ENCODE data around the gene ATOX1. TPM values are rescaled to one million over a fixed set of nuclear protein-coding genes. Genes with fewer than 3 reads are reported as not detected.

Gene ATOX1
- total RNA-seq, 1 donor from 2014 or later = 265 TPM

GRCh38 chr5:151795426-151795825, 37.0 kb upstream of the ATOX1 start:
- H3K9me3 Mint-ChIP-seq (ENCODE audit: unreplicated experiment) = no peaks in the 10 kb centered on the region
- H3K36me3 ChIP-seq (ENCODE audit: insufficient read depth, low read length) = peaks cover 68% of the 10 kb centered on the region
- H3K79me2 ChIP-seq (ENCODE audit: insufficient read depth, low read length) = peaks cover 89% of the 10 kb centered on the region
- no peaks in the 10 kb centered on the region for H3K27me3 Mint-ChIP-seq (ENCODE audit: low read depth, unreplicated experiment)
- no peak overlapping the region for H3K4me2 ChIP-seq (ENCODE audit: low read length)
- FAIRE-seq (no peak), DNase-seq (ENCODE audit: low read depth) (no peak)
- H3K4me1 Mint-ChIP-seq (ENCODE audit: low read depth, unreplicated experiment) = peaks cover 8% of the 10 kb centered on the region
- no peak overlapping the region for H3K27ac Mint-ChIP-seq (ENCODE audit: unreplicated experiment)
- no peaks in the 10 kb centered on the region for H3K9me3 ChIP-seq (ENCODE audit: insufficient read depth, low read depth, low read length)
- peaks cover 4% of the 10 kb centered on the region for H3K4me1 ChIP-seq (ENCODE audit: insufficient read depth, low read length)
- H3K27me3 ChIP-seq (ENCODE audit: insufficient read depth, low read length) = no peaks in the 10 kb centered on the region
- H4K20me1 ChIP-seq (ENCODE audit: insufficient read depth, low read length) = peaks cover 85% of the 10 kb centered on the region
- TF ChIP-seq, protein P1, sequence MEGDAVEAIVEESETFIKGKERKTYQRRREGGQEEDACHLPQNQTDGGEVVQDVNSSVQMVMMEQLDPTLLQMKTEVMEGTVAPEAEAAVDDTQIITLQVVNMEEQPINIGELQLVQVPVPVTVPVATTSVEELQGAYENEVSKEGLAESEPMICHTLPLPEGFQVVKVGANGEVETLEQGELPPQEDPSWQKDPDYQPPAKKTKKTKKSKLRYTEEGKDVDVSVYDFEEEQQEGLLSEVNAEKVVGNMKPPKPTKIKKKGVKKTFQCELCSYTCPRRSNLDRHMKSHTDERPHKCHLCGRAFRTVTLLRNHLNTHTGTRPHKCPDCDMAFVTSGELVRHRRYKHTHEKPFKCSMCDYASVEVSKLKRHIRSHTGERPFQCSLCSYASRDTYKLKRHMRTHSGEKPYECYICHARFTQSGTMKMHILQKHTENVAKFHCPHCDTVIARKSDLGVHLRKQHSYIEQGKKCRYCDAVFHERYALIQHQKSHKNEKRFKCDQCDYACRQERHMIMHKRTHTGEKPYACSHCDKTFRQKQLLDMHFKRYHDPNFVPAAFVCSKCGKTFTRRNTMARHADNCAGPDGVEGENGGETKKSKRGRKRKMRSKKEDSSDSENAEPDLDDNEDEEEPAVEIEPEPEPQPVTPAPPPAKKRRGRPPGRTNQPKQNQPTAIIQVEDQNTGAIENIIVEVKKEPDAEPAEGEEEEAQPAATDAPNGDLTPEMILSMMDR (IDR thresholded peaks at IDR 0.05; ENCODE audit: insufficient read depth, low read depth, low read length) = no peak
- no peak for TF ChIP-seq EZH2 (IDR thresholded peaks at IDR 0.05; ENCODE audit: insufficient read depth, low read length)
- H3K9ac ChIP-seq (ENCODE audit: low read length) = no peak overlapping the region
- no peak overlapping the region for H3K27ac ChIP-seq (ENCODE audit: low read depth, low read length)
- no peak overlapping the region for H3K4me3 Mint-ChIP-seq (ENCODE audit: unreplicated experiment)
- H2AFZ ChIP-seq (ENCODE audit: low read depth, low read length) = no peak overlapping the region
- H3K4me3 ChIP-seq (ENCODE audit: insufficient read depth, low read depth, low read length) = no peak overlapping the region
- peaks cover 18% of the 10 kb centered on the region for H3K36me3 Mint-ChIP-seq (ENCODE audit: low read depth, unreplicated experiment)

GRCh38 chr5:151793358-151793757, 34.9 kb upstream of the ATOX1 start:
- no peak overlapping the region for H2AFZ ChIP-seq (ENCODE audit: low read depth, low read length)
- H3K9ac ChIP-seq (ENCODE audit: low read length) = no peak overlapping the region
- H3K27me3 ChIP-seq (ENCODE audit: insufficient read depth, low read length) = no peaks in the 10 kb centered on the region
- DNase-seq (ENCODE audit: low read depth) (no peak), FAIRE-seq (no peak)
- peaks cover 82% of the 10 kb centered on the region for H4K20me1 ChIP-seq (ENCODE audit: insufficient read depth, low read length)
- peaks cover 22% of the 10 kb centered on the region for H3K36me3 Mint-ChIP-seq (ENCODE audit: low read depth, unreplicated experiment)
- H3K4me3 Mint-ChIP-seq (ENCODE audit: unreplicated experiment) = no peak overlapping the region
- no peaks in the 10 kb centered on the region for H3K9me3 ChIP-seq (ENCODE audit: insufficient read depth, low read depth, low read length)
- H3K27ac ChIP-seq (ENCODE audit: low read depth, low read length) = no peak overlapping the region
- no peaks in the 10 kb centered on the region for H3K9me3 Mint-ChIP-seq (ENCODE audit: unreplicated experiment)
- H3K36me3 ChIP-seq (ENCODE audit: insufficient read depth, low read length) = peaks cover 64% of the 10 kb centered on the region
- H3K4me1 Mint-ChIP-seq (ENCODE audit: low read depth, unreplicated experiment) = peaks cover 2% of the 10 kb centered on the region
- TF ChIP-seq, protein P1 (IDR thresholded peaks at IDR 0.05; ENCODE audit: insufficient read depth, low read depth, low read length) = no peak
- TF ChIP-seq EZH2 (IDR thresholded peaks at IDR 0.05; ENCODE audit: insufficient read depth, low read length) = no peak
- no peak overlapping the region for H3K4me3 ChIP-seq (ENCODE audit: insufficient read depth, low read depth, low read length)
- no peaks in the 10 kb centered on the region for H3K27me3 Mint-ChIP-seq (ENCODE audit: low read depth, unreplicated experiment)
- H3K4me1 ChIP-seq (ENCODE audit: insufficient read depth, low read length) = no peaks in the 10 kb centered on the region
- no peak overlapping the region for H3K4me2 ChIP-seq (ENCODE audit: low read length)
- H3K27ac Mint-ChIP-seq (ENCODE audit: unreplicated experiment) = no peak overlapping the region
- peaks cover 97% of the 10 kb centered on the region for H3K79me2 ChIP-seq (ENCODE audit: insufficient read depth, low read length)

DNA sequence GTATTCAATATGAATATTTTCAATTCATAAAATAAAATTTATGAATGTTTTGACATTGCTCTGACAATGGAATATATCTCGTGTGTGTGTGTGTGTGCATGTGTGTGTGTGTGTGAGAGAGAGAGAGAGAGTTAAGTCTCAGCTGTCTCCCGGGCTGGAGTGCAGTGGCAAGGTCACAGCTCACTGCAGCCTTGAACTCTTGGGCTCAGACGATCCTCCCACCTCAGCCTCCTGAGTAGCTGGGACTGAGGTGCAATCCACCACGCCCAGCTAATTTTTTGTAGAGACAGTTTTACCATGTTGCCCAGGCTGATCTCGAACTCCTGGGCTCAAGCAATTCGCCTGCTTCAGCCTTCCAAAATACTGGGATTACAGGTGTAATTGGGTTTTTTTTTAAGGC, 29.4 kb upstream of the ATOX1 start:
- H3K36me3 Mint-ChIP-seq (ENCODE audit: low read depth, unreplicated experiment) = peaks cover 15% of the 10 kb centered on the region
- peaks cover 41% of the 10 kb centered on the region for H3K36me3 ChIP-seq (ENCODE audit: insufficient read depth, low read length)
- H3K9ac ChIP-seq (ENCODE audit: low read length) = no peak overlapping the region
- no peaks in the 10 kb centered on the region for H3K9me3 ChIP-seq (ENCODE audit: insufficient read depth, low read depth, low read length)
- H3K27me3 ChIP-seq (ENCODE audit: insufficient read depth, low read length) = no peaks in the 10 kb centered on the region
- H3K4me3 ChIP-seq (ENCODE audit: insufficient read depth, low read depth, low read length) = no peak overlapping the region
- H3K4me1 ChIP-seq (ENCODE audit: insufficient read depth, low read length) = no peaks in the 10 kb centered on the region
- no peak overlapping the region for H3K4me2 ChIP-seq (ENCODE audit: low read length)
- H4K20me1 ChIP-seq (ENCODE audit: insufficient read depth, low read length) = peaks cover 91% of the 10 kb centered on the region
- H3K79me2 ChIP-seq (ENCODE audit: insufficient read depth, low read length) = peaks cover 99% of the 10 kb centered on the region
- H2AFZ ChIP-seq (ENCODE audit: low read depth, low read length) = no peak overlapping the region
- FAIRE-seq (no peak), DNase-seq (ENCODE audit: low read depth) (no peak)
- no peaks in the 10 kb centered on the region for H3K27me3 Mint-ChIP-seq (ENCODE audit: low read depth, unreplicated experiment)
- no peak overlapping the region for H3K27ac Mint-ChIP-seq (ENCODE audit: unreplicated experiment)
- peaks cover 18% of the 10 kb centered on the region for H3K4me1 Mint-ChIP-seq (ENCODE audit: low read depth, unreplicated experiment)
- H3K9me3 Mint-ChIP-seq (ENCODE audit: unreplicated experiment) = no peaks in the 10 kb centered on the region
- no peak overlapping the region for H3K27ac ChIP-seq (ENCODE audit: low read depth, low read length)
- no peak overlapping the region for H3K4me3 Mint-ChIP-seq (ENCODE audit: unreplicated experiment)
- TF ChIP-seq, protein P1 (IDR thresholded peaks at IDR 0.05; ENCODE audit: insufficient read depth, low read depth, low read length) = no peak
- TF ChIP-seq EZH2 (IDR thresholded peaks at IDR 0.05; ENCODE audit: insufficient read depth, low read length) = no peak
